Stimulated activated CD8-positive, alpha-beta memory T cell treated with anti-CD3 and anti-CD28 coated beads, Interleukin-15, amount 100 ng/mL, for 24 hours (primary cell): Measurements from ENCODE around the gene VPS13D.
A peak's percentile ranks its signal among the peaks of the same experiment; 100 is the strongest.
"Not testable (repeated sequence)": the region's sequence is repeated elsewhere in the genome, so short reads cannot be mapped to it uniquely, and the experiment has no call there.

Experiments
- DNase-seq: peaks from one replicate; pipeline ENCODE4 v3.0.0-alpha.2; 2020; ENCODE audit warnings: low read depth

Gene VPS13D

GRCh38 chr1:12196641-12197482 is 33.0 kb upstream of the VPS13D start:
- no peak for DNase-seq

GRCh38 chr1:12197483-12197880 is 32.3 kb upstream of the VPS13D start:
- no peak for DNase-seq

- no peak for DNase-seq
These were observed 29.6 kb upstream of the VPS13D start for GRCh38 chr1:12200208-12200607.

DNA sequence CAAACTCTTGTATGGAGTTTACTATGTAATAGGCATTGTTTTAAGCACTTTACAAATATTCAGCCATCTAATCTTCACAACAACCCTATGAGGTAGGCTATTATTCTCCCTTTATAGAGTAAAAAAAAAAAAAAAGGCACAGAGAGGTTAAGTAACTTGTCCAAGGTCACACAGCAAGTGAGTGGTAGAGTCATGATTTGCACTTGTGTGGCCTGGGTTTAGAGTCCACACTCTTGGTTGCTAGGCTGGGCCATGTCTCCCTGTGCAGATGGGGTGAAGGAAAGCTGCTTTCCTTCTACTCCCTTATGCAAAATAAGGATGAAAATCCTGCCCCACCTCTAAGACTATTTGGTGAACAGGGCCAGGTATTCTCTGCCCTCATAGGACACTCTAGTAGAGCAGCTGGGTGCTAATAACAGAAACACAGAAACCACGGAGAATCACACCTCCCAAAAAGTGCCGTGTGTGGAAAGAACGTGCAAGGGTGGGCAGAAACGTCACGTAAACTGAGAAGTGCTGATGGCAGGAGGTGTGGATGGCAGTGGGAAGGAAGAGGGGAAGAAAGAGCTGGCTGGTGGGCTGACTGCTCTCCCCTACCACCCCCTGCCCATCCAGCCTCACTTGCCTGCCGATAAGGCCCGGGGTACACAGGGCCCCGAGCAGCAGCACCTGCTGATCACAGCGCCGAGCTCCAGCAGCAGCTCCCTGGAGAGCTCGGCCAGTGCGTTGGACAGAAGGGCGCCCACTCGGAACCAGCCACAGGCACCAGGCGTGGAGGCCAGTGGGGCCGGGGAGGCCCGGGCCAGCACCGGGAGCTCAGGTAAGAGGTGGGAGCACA is 28.3 kb upstream of the VPS13D start:
- no peak for DNase-seq

GRCh38 chr1:12202190-12202497 is 27.7 kb upstream of the VPS13D start:
- no peak for DNase-seq

DNA sequence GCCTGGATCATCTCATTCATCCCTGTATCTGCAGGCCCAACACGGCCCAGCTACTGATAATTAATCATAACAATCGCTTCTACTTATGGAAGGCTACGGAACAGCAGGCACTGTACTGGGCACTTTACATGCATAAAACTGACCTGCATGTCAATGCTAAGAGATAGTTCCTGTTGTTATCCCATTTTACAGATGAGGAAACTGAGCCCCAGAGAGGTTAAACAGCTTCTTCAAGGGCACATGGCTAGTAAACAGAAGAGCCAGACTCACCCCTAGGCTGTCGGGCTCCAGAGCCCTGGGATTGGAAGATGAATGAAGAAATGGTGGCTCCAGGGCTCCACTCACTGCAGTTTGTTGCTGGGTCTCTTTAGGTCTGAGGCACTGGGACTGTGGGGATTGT is 27.3 kb upstream of the VPS13D start:
- DNase-seq = no peak

- DNase-seq = no peak
These were observed 26.4 kb upstream of the VPS13D start for GRCh38 chr1:12203216-12204007.

- DNase-seq = no peak
These were observed 25.7 kb upstream of the VPS13D start for GRCh38 chr1:12204140-12204539.

DNA sequence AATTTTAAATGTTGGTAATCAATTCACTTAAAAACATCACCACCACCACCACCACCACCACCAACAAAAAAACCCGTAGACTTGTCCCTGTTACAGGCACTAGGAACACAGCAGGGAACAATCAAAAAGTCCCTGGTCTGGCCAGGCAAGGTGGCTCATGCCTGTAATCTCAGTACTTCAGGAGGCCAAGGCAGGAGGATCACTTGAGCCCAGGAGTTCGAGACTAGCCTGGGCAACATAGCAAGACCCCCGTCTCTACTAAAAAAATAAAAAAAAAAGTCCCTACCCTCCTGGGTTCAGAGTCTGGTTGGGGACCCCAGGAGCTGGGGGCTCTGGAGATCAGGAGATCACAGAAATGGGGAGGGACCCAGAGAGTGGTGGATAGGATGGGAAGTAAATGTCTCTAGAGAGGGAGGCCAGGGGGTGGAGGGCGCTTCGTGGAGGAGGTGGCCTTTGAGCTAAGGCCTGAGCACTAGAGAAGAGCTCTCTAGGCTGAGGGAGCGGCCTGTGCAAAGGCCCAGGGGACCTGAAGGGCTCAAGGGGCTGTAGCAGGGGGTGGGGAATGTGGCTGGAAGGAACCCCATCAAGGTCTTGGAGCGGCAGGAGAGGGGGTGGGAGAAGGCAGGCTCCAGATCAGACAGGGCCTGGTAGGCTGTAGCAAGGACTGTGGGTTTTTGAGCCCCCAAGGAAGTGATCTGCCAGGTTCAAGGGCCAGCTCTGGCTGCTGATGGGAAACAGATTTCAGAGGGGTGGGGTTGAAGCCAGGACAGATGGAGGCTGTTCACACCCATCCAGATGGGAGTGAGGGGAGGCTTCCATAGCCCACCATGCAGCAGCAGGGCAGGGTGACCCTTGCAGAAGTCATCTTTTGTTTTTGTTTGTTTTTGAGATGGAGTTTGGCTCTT is 24.8 kb upstream of the VPS13D start:
- DNase-seq = no peak

- no peak for DNase-seq
These were observed 23.6 kb upstream of the VPS13D start for GRCh38 chr1:12206238-12206637.

DNA sequence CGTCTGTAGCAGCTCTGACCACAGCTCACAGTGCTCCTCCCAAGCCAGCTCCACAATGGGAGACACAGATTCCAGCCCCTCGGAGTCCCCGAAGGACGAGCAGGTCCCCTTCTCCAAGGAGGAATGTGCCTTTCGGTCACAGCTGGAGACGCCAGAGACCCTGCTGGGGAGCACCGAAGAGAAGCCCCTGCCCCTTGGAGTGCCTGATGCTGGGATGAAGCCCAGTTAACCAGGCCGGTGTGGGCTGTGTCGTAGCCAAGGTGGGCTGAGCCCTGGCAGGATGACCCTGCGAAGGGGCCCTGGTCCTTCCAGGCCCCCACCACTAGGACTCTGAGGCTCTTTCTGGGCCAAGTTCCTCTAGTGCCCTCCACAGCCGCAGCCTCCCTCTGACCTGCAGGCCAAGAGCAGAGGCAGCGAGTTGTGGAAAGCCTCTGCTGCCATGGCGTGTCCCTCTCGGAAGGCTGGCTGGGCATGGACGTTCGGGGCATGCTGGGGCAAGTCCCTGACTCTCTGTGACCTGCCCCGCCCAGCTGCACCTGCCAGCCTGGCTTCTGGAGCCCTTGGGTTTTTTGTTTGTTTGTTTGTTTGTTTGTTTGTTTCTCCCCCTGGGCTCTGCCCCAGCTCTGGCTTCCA is 22.9 kb upstream of the VPS13D start:
- no peak for DNase-seq

- DNase-seq = no peak
These were observed 21.6 kb upstream of the VPS13D start for GRCh38 chr1:12208271-12208670.

DNA sequence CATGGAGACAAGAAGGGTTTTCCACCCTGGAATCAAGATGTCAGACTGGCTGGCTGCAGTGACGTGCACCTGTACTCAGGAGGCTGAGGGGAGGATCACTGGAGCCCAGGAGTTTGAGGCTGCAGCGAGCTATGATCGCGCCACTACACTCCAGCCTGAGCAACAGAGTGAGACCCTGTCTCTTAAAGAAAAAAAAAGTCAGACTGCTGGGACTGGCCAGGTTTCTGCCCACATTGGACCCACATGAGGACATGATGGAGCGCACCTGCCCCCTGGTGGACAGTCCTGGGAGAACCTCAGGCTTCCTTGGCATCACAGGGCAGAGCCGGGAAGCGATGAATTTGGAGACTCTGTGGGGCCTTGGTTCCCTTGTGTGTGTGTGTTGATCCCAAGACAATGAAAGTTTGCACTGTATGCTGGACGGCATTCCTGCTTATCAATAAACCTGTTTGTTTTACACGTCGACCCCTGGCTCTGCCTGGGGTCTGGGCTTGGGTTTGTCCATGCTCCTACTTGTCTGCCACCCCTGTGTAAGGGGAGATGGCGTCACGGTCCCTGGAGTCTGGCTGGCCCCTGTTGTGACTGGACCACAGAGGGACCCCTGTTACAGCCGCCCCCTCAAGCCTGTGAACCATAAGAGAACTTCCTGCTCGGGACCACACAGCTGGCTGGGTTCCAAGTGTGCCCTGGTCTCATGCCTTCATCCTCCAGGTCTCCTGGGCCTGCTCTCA is 20.9 kb upstream of the VPS13D start:
- DNase-seq = peak; percentile 75

DNA sequence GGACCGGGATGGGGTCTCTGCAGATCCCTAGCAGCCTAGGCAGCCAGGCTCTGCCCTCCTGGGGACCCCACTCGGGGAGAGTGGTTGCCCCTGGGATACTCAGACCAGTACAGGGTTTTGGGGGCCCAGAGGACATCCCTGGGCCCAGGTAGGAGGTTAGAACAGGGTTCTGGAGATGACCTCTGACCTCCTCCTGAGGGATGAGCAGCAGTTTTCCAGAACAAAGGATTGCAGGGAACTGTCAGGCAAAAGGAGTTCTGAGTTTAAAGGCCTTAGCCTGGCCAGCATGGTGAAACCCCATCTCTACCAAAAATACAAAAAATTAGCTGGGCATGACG is 20.4 kb upstream of the VPS13D start:
- DNase-seq = no peak

DNA sequence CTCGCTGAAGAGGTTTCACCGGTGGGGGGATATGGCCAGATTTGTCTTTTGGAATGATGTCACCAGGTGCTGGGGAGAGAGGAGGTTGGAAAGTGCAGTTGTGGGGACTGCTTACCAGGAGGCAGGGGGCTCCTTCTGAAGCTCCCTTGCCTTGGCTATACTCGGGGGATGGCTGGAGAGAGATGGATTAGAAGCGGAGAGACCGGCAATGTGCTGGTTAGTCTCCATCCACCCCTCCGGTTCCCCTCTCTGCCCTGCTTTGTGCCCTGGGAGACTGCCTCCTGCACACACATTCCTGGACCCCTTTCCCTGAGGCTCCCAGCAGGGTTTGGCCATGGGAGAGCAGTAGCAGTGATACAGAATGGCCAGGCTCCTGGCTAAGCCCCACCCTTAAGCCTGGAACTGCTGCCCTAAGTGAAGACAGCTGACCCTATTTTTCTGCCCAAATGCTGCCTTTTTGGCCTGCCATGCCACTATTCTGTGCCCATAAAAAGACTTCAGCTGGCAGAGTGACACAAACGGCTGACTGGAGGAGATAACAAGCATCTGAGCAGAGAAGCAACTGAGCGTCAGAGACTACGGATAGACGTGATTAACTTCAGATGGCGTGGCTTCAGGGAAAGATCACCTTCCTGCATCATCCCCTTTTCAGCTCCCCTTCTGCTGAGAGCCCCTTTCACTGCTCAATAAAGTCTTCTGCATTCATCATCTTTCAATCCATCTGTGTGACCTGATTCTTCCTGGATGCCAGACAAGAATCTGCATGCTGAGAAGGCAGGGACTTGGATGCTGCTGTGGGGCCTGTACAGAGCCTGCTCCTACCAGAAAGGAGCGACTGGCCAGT is 14.5 kb upstream of the VPS13D start:
- DNase-seq = no peak

- DNase-seq = no peak
These were observed 10.0 kb upstream of the VPS13D start for GRCh38 chr1:12219800-12220199.

GRCh38 chr1:12220890-12221289 is 8.9 kb upstream of the VPS13D start:
- DNase-seq = no peak

GRCh38 chr1:12222700-12223099 is 7.1 kb upstream of the VPS13D start:
- not testable (repeated sequence) for DNase-seq

DNA sequence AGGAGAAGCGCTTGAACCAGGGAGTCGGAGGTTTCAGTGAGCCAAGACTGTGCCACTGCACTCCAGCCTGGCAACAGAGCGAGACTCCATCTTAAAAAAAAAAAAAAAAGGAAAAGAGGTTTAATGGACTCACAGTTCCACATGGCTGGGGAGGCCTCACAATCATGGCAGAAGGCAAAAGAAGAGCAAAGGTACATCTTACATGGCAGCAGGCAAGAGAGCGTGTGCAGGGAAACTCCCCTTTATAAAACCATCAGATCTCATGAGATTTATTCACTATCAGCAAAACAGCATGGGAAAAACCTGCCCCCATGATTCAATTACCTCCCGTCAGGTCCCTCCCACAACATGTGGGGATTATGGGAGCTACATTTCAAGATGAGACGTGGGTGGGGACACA is 5.7 kb upstream of the VPS13D start:
- not testable (repeated sequence) for DNase-seq

- DNase-seq = no peak
These were observed 851 bp upstream of the VPS13D start for GRCh38 chr1:12228979-12229378.
